HL-60 (cell line): ENCODE data around the gene OR6M1.

Experiments used
- DNase-seq, 2 experiments: peaks; one replicate each; pipeline ENCODE4 v3.0.0-alpha.2; 2010 to 2020; ENCODE audit warnings: low read depth in 1 of 2, low spot score in 1 of 2
- H3K27ac ChIP-seq: fragments of 250-450 bp; sonication (Bioruptor Pico); replicated peaks from 2 replicates; pipeline ENCODE4 v1.5.1; 2020; ENCODE audit warnings: mild to moderate bottlenecking, moderate library complexity
- H3K27me3 ChIP-seq: fragments of 250-450 bp; sonication (Bioruptor Pico); 2 replicates; pipeline ENCODE4 v1.5.1; 2021; ENCODE audit warnings: mild to moderate bottlenecking, moderate library complexity; ENCODE audit not compliant: insufficient read depth, poor library complexity, severe bottlenecking
- H3K4me3 ChIP-seq: replicated peaks from 2 replicates; pipeline ENCODE4 v1.5.1; 2011; ENCODE audit warnings: mild to moderate bottlenecking, control low read depth, low read length; ENCODE audit not compliant: insufficient read depth
- CTCF ChIP-seq: IDR thresholded peaks from one replicate; pipeline ENCODE4 v1.5.1; 2011; ENCODE audit warnings: low read length, control low read depth, inconsistent platforms; ENCODE audit not compliant: insufficient read depth
- GABPA ChIP-seq: IDR thresholded peaks from 2 replicates; pipeline ENCODE4 v1.6.1; 2012; ENCODE audit warnings: low read depth
- POLR2AphosphoS5 ChIP-seq: IDR thresholded peaks from 2 replicates; pipeline ENCODE4 v1.6.1; 2012; ENCODE audit warnings: low read depth
- REST ChIP-seq: IDR thresholded peaks from 2 replicates; pipeline ENCODE4 v1.6.1; 2012; ENCODE audit warnings: low read depth; ENCODE audit not compliant: insufficient replicate concordance
- SPI1 ChIP-seq: IDR thresholded peaks from 2 replicates; pipeline ENCODE4 v1.6.1; 2012; ENCODE audit warnings: low read depth, mild to moderate bottlenecking, borderline replicate concordance

Gene OR6M1

GRCh38 chr11:123778511-123778910 lies 27.6 kb downstream of the OR6M1 start:
- no peak for TF ChIP-seq GABPA
- no peak for TF ChIP-seq POLR2AphosphoS5
- no peak for TF ChIP-seq CTCF
- DNase-seq = no peak
- Histone ChIP-seq H3K4me3 (no peak overlapping the region), H3K27ac (no peak overlapping the region), H3K27me3 (peaks cover 3% of the 10 kb centered on the region)

- no peak overlapping the region for H3K27ac ChIP-seq
- DNase-seq = no peak
- H3K4me3 ChIP-seq = no peak overlapping the region
- H3K27me3 ChIP-seq = peaks cover 3% of the 10 kb centered on the region
- TF ChIP-seq CTCF (no peak), POLR2AphosphoS5 (no peak), REST (no peak)
These were observed 30.2 kb downstream of the OR6M1 start for GRCh38 chr11:123775715-123776549.

- TF ChIP-seq CTCF (no peak), SPI1 (no peak), POLR2AphosphoS5 (no peak), REST (no peak)
- no peak overlapping the region for H3K27ac ChIP-seq
- no peak overlapping the region for H3K4me3 ChIP-seq
- peaks cover 3% of the 10 kb centered on the region for H3K27me3 ChIP-seq
- no peak for DNase-seq
These were observed 30.9 kb downstream of the OR6M1 start for GRCh38 chr11:123775289-123775688.

- Histone ChIP-seq H3K27ac (no peak overlapping the region), H3K4me3 (no peak overlapping the region), H3K27me3 (peaks cover 3% of the 10 kb centered on the region)
- TF ChIP-seq SPI1 (no peak), POLR2AphosphoS5 (no peak), GABPA (no peak), CTCF (no peak), REST (no peak)
- no peak for DNase-seq
These were observed 32.2 kb downstream of the OR6M1 start for GRCh38 chr11:123773959-123774358.
